ENCODE results near the gene FAM241A. TPM values are rescaled to one million over a fixed set of nuclear protein-coding genes. Genes with fewer than 3 reads are reported as not detected.
A peak's percentile ranks its signal among the peaks of the same experiment; 100 is the strongest.

Gene FAM241A
- total RNA-seq (2013): 2.0 TPM
- polyA plus RNA-seq (1 to 10 TPM; 1.8 to 5.5 (median 4.8) TPM), polyA minus RNA-seq (0.69 and 1.5 TPM in 2 replicates), total RNA-seq (19.4 to 32.6 (median 22.8) reads per million in 11 experiments)

DNA sequence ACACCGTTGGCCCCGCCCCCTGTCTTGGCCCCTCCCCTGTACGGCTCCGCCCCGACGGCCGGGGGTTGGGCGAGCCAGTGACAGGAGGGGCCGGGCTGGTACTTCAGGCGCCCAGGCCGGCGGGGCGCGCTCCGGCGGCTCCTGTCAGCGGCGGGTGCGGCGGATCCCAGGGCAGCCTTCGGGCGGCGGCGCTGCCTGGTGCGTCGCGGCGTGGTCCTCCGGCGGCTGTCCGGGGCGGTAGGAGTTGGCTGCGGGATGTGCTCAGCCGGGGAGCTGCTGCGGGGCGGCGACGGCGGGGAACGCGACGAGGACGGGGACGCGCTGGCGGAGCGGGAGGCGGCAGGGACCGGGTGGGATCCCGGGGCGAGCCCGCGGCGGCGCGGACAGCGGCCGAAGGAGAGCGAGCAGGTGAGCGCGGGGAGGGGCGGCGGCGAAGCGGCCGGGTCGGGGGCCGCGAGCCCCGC, at the start of gene FAM241A:
TSS of gene FAM241A (plus strand) at position 129 of the 464 bp plus-strand sequence. CDS start at position 256, 127 bp downstream.
- intact Hi-C loops (cut with micrococcal nuclease): loop anchor here in 1 of 2 donors (10.0 kb wide), 1 partner anchor 89 kb away; the partner anchor contains the start of gene AP1AR
- WGBS (ENCODE audit: insufficient coverage): under 1% methylated on average over 63 of the region's 70 CpGs
- H3K9ac ChIP-seq (ENCODE audit: insufficient read depth, low read length, poor library complexity, severe bottlenecking): peak within 1 kb of the TSS; percentile 84
- Mint-ChIP-seq H3K4me1 (peaks cover 37% of the 10 kb centered on the region), H3K9me3 (peaks cover 0 to 2% (median 0%) of the 10 kb centered on the region in 7 donors), H3K27me3 (ENCODE audit: low read depth in 3 of 3) (peaks cover 0 to 5% (median 0%) of the 10 kb centered on the region in 3 donors), H3K36me3 (peaks cover under 1 to 2% of the 10 kb centered on the region in 2 donors), H3K4me3 (peak within 1 kb of the TSS; percentile 97), H3K27ac (peak within 1 kb of the TSS; percentile 91 to 96 (median 95))
- peaks cover 14% of the 10 kb centered on the region for H4K20me1 ChIP-seq (ENCODE audit: insufficient read depth, low read length)
- peak within 1 kb of the TSS; percentile 77 for H3K4me2 ChIP-seq (replicated peaks; ENCODE audit: extremely low read depth, low read length, poor library complexity, severe bottlenecking)
- H3K27me3 ChIP-seq (ENCODE audit: control insufficient read depth in 2 of 2, insufficient read depth in 2 of 2, low read length in 2 of 2): no peaks in the 10 kb centered on the region
- no peaks in the 10 kb centered on the region for H3K36me3 ChIP-seq (replicated peaks in 1 of 2; ENCODE audit: control insufficient read depth in 1 of 2, insufficient read depth in 2 of 2, low read length in 2 of 2)
- DNase-seq: peak; percentile 71 to 76 (median 73)
- H3K27ac ChIP-seq (ENCODE audit: low read depth in 1 of 2, low read length in 2 of 2): peak within 1 kb of the TSS; percentile 93 to 95
- peaks cover 16 to 32% of the 10 kb centered on the region in 2 donors for H3K4me1 ChIP-seq (ENCODE audit: control insufficient read depth in 1 of 2, insufficient read depth in 2 of 2, low read length in 2 of 2)
- H3K4me3 ChIP-seq (replicated peaks in 1 of 3; ENCODE audit: low read depth in 2 of 3, low read length in 3 of 3): peak within 1 kb of the TSS; percentile 90 to 100 (median 100)
- peak within 1 kb of the TSS; percentile 94 for H2AFZ ChIP-seq (ENCODE audit: insufficient read depth, low read depth, low read length, poor library complexity, severe bottlenecking)
- TF ChIP-seq, protein P1, sequence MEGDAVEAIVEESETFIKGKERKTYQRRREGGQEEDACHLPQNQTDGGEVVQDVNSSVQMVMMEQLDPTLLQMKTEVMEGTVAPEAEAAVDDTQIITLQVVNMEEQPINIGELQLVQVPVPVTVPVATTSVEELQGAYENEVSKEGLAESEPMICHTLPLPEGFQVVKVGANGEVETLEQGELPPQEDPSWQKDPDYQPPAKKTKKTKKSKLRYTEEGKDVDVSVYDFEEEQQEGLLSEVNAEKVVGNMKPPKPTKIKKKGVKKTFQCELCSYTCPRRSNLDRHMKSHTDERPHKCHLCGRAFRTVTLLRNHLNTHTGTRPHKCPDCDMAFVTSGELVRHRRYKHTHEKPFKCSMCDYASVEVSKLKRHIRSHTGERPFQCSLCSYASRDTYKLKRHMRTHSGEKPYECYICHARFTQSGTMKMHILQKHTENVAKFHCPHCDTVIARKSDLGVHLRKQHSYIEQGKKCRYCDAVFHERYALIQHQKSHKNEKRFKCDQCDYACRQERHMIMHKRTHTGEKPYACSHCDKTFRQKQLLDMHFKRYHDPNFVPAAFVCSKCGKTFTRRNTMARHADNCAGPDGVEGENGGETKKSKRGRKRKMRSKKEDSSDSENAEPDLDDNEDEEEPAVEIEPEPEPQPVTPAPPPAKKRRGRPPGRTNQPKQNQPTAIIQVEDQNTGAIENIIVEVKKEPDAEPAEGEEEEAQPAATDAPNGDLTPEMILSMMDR (IDR thresholded peaks at IDR 0.05): no peak
- peaks cover 37% of the 10 kb centered on the region for H3K79me2 ChIP-seq (ENCODE audit: insufficient read depth, low read length)
- H3K9me3 ChIP-seq (replicated peaks in 1 of 2; ENCODE audit: control insufficient read depth in 1 of 2, insufficient read depth in 1 of 2, low read length in 2 of 2): no peaks in the 10 kb centered on the region

DNA sequence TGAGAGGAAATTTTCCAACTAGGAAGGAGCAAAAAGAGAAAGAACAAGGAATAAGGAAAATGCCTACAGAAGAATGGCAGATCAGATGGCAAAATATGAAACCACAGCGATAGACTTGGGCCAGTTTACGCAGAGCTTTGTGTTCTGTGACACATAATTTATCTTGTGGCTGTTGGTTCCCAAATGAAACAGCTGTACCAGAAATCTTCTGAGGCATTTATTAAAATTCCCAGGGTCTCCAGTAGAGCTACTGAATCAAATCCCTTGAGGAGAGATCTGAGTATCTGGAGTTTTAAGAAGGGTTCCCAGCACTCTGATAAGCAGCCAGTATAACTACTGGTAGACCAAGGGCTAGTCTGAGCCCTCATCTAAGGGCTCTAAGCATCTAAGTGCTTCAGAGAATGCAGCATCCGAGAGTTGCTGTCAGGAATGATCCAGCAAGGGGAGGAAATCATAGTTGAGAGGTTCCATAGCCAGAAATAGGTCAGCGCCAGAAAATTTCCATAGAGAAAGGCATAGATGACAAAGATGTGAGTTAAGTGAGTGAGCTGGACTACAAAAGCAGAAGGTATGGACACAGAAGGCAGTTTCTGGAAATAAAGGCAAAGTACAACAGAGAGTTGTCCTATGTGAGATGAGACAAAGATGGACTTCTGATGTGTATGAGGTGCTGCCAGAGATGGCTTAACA, 46.3 kb upstream of the FAM241A start:
- Histone ChIP-seq H3K4me1 (ENCODE audit: control insufficient read depth in 1 of 2, insufficient read depth in 2 of 2, low read length in 2 of 2) (peaks cover 0 to 4% of the 10 kb centered on the region in 2 donors), H3K36me3 (replicated peaks in 1 of 2; ENCODE audit: control insufficient read depth in 1 of 2, insufficient read depth in 2 of 2, low read length in 2 of 2) (no peaks in the 10 kb centered on the region), H4K20me1 (ENCODE audit: insufficient read depth, low read length) (no peaks in the 10 kb centered on the region), H3K27ac (ENCODE audit: low read depth in 1 of 2, low read length in 2 of 2) (no peak overlapping the region), H3K4me3 (replicated peaks in 1 of 3; ENCODE audit: low read depth in 2 of 3, low read length in 3 of 3) (no peak overlapping the region), H3K27me3 (ENCODE audit: control insufficient read depth in 2 of 2, insufficient read depth in 2 of 2, low read length in 2 of 2) (no peaks in the 10 kb centered on the region), H3K4me2 (replicated peaks; ENCODE audit: extremely low read depth, low read length, poor library complexity, severe bottlenecking) (no peak overlapping the region), H3K9ac (ENCODE audit: insufficient read depth, low read length, poor library complexity, severe bottlenecking) (no peak overlapping the region), H3K9me3 (replicated peaks in 1 of 2; ENCODE audit: control insufficient read depth in 1 of 2, insufficient read depth in 1 of 2, low read length in 2 of 2) (no peaks in the 10 kb centered on the region), H2AFZ (ENCODE audit: insufficient read depth, low read depth, low read length, poor library complexity, severe bottlenecking) (peak overlapping the region; percentile 3), H3K79me2 (ENCODE audit: insufficient read depth, low read length) (no peaks in the 10 kb centered on the region)
- H3K36me3 Mint-ChIP-seq: no peaks in the 10 kb centered on the region
- TF ChIP-seq, protein P1 (IDR thresholded peaks at IDR 0.05): no peak
- no peak overlapping the region for H3K27ac Mint-ChIP-seq
- WGBS (ENCODE audit: insufficient coverage): 92% methylated on average over 4 of the region's 4 CpGs
- peaks cover 13% of the 10 kb centered on the region for H3K4me1 Mint-ChIP-seq
- no peaks in the 10 kb centered on the region for H3K9me3 Mint-ChIP-seq
- H3K27me3 Mint-ChIP-seq (ENCODE audit: low read depth in 3 of 3): peaks cover 0 to 3% (median 2%) of the 10 kb centered on the region in 3 donors
- intact Hi-C loops (cut with micrococcal nuclease): loop anchor here in 1 of 2 donors (2.0 kb wide), 1 partner anchor 134 kb away; no protein-coding TSS in a partner anchor
- no peak overlapping the region for H3K4me3 Mint-ChIP-seq
- no peak for DNase-seq

All from CD14-positive monocyte (primary cell).